ENCODE measurements around the gene LPP. TPM values are rescaled to one million over a fixed set of nuclear protein-coding genes. Genes with fewer than 3 reads are reported as not detected.

LPP gene
- polyA plus RNA-seq, 2 of the 4 experiments (the other 2 are of a cell fraction), result 11.0 to 30.8 TPM

DNA sequence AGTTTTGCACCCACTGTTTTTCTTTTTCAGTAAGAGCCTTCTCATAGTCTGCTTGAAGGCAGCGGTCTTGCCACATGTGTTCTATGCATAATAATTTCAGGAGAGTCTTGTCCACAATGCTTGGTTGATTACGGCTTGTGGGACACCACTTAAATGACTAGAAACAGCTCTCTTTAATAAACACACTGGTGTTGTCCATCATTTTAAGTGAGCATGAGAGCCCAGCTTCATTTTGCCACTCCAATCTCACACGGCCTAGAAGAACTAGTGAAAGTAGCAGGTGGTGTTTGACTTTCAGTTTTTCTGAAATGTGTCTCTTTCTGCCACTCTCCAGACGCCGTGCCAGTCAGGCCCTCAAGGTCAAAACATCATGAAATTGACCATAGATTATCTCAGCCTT is 292.1 kb downstream of the LPP start:
- no peak for TF ChIP-seq EHF (CRISPR knock-in tag; IDR thresholded peaks at IDR 0.05)
- no peak for TF ChIP-seq MYC (IDR thresholded peaks at IDR 0.05; ENCODE audit: borderline replicate concordance, low read length)
- TF ChIP-seq HOXA7 (CRISPR knock-in tag; IDR thresholded peaks at IDR 0.05), result no peak
- TF ChIP-seq, protein P1, sequence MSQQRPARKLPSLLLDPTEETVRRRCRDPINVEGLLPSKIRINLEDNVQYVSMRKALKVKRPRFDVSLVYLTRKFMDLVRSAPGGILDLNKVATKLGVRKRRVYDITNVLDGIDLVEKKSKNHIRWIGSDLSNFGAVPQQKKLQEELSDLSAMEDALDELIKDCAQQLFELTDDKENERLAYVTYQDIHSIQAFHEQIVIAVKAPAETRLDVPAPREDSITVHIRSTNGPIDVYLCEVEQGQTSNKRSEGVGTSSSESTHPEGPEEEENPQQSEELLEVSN (IDR thresholded peaks at IDR 0.05; ENCODE audit: borderline replicate concordance, low read depth), result no peak
- no peak for TF ChIP-seq JUN (IDR thresholded peaks at IDR 0.05)
- no peak for TF ChIP-seq HMGXB4 (CRISPR knock-in tag; IDR thresholded peaks at IDR 0.05; ENCODE audit: borderline replicate concordance)
- TF ChIP-seq CHD4 (IDR thresholded peaks at IDR 0.05; ENCODE audit: borderline replicate concordance), result no peak
- TF ChIP-seq FOSB (CRISPR knock-in tag; IDR thresholded peaks at IDR 0.05), result no peak
- no peak for TF ChIP-seq NFE2L2 (conservative IDR thresholded peaks at IDR 0.05; ENCODE audit: low read length)
- TF ChIP-seq ZC3H11A (IDR thresholded peaks at IDR 0.05), result no peak
- no peak for TF ChIP-seq REST (IDR thresholded peaks at IDR 0.05)
- TF ChIP-seq, protein P2, sequence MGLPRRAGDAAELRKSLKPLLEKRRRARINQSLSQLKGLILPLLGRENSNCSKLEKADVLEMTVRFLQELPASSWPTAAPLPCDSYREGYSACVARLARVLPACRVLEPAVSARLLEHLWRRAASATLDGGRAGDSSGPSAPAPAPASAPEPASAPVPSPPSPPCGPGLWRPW (IDR thresholded peaks at IDR 0.05), result no peak
- TF ChIP-seq FOXS1 (CRISPR knock-in tag; IDR thresholded peaks at IDR 0.05), result no peak
- TF ChIP-seq RAD21 (conservative IDR thresholded peaks at IDR 0.05 in 1 of 2, IDR thresholded peaks at IDR 0.05 in 1 of 2), result no peak
- TF ChIP-seq ZSCAN20 (CRISPR knock-in tag; IDR thresholded peaks at IDR 0.05), result no peak
- TF ChIP-seq MAFK (IDR thresholded peaks at IDR 0.05; ENCODE audit: partially characterized antibody), result no peak
- TF ChIP-seq BHLHE40 (IDR thresholded peaks at IDR 0.05; ENCODE audit: low read depth, low read length), result no peak
- no peak for TF ChIP-seq ZNF302 (CRISPR knock-in tag; IDR thresholded peaks at IDR 0.05)
- no peak for TF ChIP-seq CHD2 (IDR thresholded peaks at IDR 0.05; ENCODE audit: low read length, partially characterized antibody)
- POLR2A ChIA-PET, result no interaction called here
- 92% methylated on average over 5 of the region's 5 CpGs for WGBS (ENCODE audit: missing lambda C conversion rate)
- Histone ChIP-seq H3K4me3 (no peak overlapping the region), H3K9me3 (no peaks in the 10 kb centered on the region), H3K27ac (no peak overlapping the region), H3K4me1 (no peaks in the 10 kb centered on the region), H3K4me2 (no peak overlapping the region)
- CTCF ChIA-PET, result no interaction called here
- ATAC-seq (no peak), DNase-seq (ENCODE audit: low read depth in 1 of 2, low spot score in 1 of 2) (no peak), FAIRE-seq (no peak)

GRCh38 chr3:188446766-188447165 is 292.8 kb downstream of the LPP start:
- ChIA-PET CTCF (no interaction called here), POLR2A (no interaction called here)
- H3K4me2 ChIP-seq, result no peak overlapping the region
- 79% methylated on average over 3 of the region's 3 CpGs for WGBS (ENCODE audit: missing lambda C conversion rate)
- H3K27ac ChIP-seq, result no peak overlapping the region
- ATAC-seq (no peak), DNase-seq (ENCODE audit: low read depth in 1 of 2, low spot score in 1 of 2) (no peak), FAIRE-seq (no peak)
- H3K4me1 ChIP-seq, result no peaks in the 10 kb centered on the region
- no peaks in the 10 kb centered on the region for H3K9me3 ChIP-seq
- no peak overlapping the region for H3K4me3 ChIP-seq
- no peak for TF ChIP-seq JUNB (IDR thresholded peaks at IDR 0.05)
- TF ChIP-seq REST (IDR thresholded peaks at IDR 0.05), result no peak
- no peak for TF ChIP-seq ZFP36 (IDR thresholded peaks at IDR 0.05; ENCODE audit: borderline replicate concordance, partially characterized antibody)
- TF ChIP-seq JUN (IDR thresholded peaks at IDR 0.05), result no peak
- TF ChIP-seq PHF8 (IDR thresholded peaks at IDR 0.05; ENCODE audit: borderline replicate concordance, low read depth), result no peak
- TF ChIP-seq EHMT2 (IDR thresholded peaks at IDR 0.05; ENCODE audit: low read depth), result no peak
- no peak for TF ChIP-seq CHD2 (IDR thresholded peaks at IDR 0.05; ENCODE audit: low read length, partially characterized antibody)
- TF ChIP-seq BHLHE40 (IDR thresholded peaks at IDR 0.05; ENCODE audit: low read depth, low read length), result no peak
- TF ChIP-seq RNF2 (IDR thresholded peaks at IDR 0.05; ENCODE audit: borderline replicate concordance, low read depth), result no peak
- TF ChIP-seq HOXA7 (CRISPR knock-in tag; IDR thresholded peaks at IDR 0.05), result no peak
- no peak for TF ChIP-seq SREBF2 (IDR thresholded peaks at IDR 0.05)
- TF ChIP-seq ESRRA (IDR thresholded peaks at IDR 0.05; ENCODE audit: borderline replicate concordance, low read length), result no peak
